H1 (cell line): ENCODE data around the gene BMF. TPM values are rescaled to one million over a fixed set of nuclear protein-coding genes. Genes with fewer than 3 reads are reported as not detected.

Experiments
- JUN ChIP-seq: IDR thresholded peaks from 2 replicates; pipeline ENCODE4 v1.6.1; 2011; ENCODE audit warnings: low read depth, mild to moderate bottlenecking, improper control_type of control experiment, low read length
- MAFK ChIP-seq: IDR thresholded peaks from 2 replicates; pipeline ENCODE4 v1.6.1; 2012; ENCODE audit warnings: low read depth, mild to moderate bottlenecking, improper control_type of control experiment, low read length
- ZNF274 ChIP-seq: IDR thresholded peaks from 2 replicates; pipeline ENCODE4 v1.7.0; 2012; ENCODE audit warnings: low read length, borderline replicate concordance; ENCODE audit errors: extremely low read depth
- polyA plus RNA-seq, 7 experiments: library from polyadenylated mRNA; depleted of rRNA in 3 of 7; stranded (reverse) in 5 of 7; unstranded in 2 of 7; fragments of >200 nt in 5 of 7; fragments of 200-250 nt in 2 of 7; gene quantifications; 1 replicate in 5 of 7; 2 replicates in 1 of 7; 4 replicates in 1 of 7; pipeline versions ENCODE4 v1.2.1 to v1.2.3, GENCODE V29; 2011 to 2013; ENCODE audit warnings: missing spikeins in 2 of 7, mixed read lengths in 2 of 7
- total RNA-seq: library from RNA; stranded (reverse); fragmentation: NEBNext Ultra II Directional; extraction: Animal tissue kit (Norgen Biotek cat#: 25700); gene quantifications from 2 replicates; pipeline ENCODE4 v1.2.1, GENCODE V29; 2021

Gene BMF
- total and polyA plus RNA-seq, 2 of the 8 experiments (the other 6 are each of a cell fraction or from before 2014, with no cell fraction given), result 21.2 to 24.2 TPM

- TF ChIP-seq JUN, result no peak
- no peak for TF ChIP-seq MAFK
- no peak for TF ChIP-seq ZNF274
Observed at GRCh38 chr15:40054605-40054854, 54.1 kb downstream of the BMF start (continued).
